GM11168 (cell line): ENCODE data around the gene RSRP1.

Source experiments
- in situ Hi-C: fragments of 300-500 bp; cut with MboI; formaldehyde crosslinking; loops from one replicate; pipeline ENCODE4 v1.12.0; 2022; ENCODE audit warnings: low sequenced_read_pairs; ENCODE audit not compliant: unreplicated experiment

Gene RSRP1

GRCh38 chr1:25232027-25232865, 15.0 kb downstream of the RSRP1 start, which contains the start of gene SYF2:
TSS of gene SYF2 (minus strand) at chr1:25232502. CDS start at chr1:25232467, 35 bp downstream.
- in situ Hi-C loops = loop anchor here (25.0 kb wide), 1 partner anchor 580 kb away; the partner anchor contains the start of genes MTFR1L and SELENON

GRCh38 chr1:25223471-25223870, 23.8 kb downstream of the RSRP1 start:
- in situ Hi-C loops = no loop called here

DNA sequence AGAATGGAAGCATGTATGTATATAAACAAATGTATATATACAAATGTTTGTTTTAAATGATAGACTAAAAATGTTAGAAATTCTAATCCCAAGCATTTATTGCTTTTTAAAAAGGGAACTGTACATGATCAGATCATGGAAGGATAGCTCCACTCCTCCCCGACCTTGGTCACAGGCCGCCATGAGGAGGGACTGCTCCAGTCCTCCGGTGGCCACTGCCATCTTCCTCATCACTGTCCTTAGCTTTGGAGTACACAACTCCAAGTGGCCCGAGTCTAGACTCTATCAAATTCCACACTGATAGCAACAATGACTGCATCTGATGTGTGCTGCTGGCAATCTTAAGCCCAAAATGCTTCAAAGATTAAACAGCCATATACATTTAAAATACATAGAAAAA, 24.6 kb downstream of the RSRP1 start:
- in situ Hi-C loops = no loop called here

DNA sequence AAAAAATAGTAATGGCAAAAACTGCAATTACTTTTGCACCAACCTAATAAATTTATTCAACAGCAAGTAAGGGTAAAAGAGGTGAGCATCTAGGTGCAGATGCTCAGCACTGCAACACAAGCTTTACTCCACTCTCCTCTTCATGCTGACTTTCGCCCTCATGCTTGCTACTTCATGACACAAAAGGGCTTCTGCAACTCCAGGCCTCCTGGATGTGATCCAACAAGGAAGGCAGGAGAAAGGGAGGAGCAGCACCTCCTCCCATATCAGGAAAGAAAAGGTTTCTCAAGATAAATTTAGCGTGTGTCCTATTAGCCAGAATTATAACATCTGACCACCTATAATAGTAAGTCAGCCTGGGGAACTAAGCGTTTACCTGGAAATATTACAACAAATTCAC, 26.6 kb downstream of the RSRP1 start:
- in situ Hi-C loops = no loop called here

DNA sequence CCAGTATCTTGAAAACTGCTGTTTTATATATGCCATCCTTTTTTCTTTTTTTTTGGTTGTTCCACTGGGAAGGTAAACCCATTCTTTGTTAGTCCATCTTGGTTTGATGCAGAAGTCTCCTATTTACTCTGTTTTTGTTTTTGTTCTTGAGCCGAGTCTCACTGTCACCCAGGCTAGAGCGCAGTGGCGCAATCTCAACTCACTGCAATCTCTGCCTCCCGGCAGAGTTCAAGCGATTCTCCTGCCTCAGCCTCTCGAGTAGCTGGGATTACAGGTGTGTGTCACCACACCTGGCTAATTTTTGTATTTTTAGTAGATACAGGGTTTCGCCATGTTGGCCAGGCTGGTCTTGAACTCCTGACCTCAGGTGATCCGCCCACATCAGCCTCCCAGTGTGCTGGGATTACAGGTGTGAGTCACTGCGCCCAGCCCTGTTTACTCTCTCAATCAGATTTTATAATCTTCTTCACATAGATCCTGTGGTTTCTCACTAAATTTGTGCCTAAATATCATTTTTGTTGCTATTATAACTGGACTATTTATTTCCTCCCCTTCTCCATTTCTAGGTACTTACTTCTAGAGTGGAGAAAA, 27.5 kb downstream of the RSRP1 start:
- in situ Hi-C loops = no loop called here

- in situ Hi-C loops = no loop called here
These were observed 29.5 kb downstream of the RSRP1 start for GRCh38 chr1:25217598-25218232.

GRCh38 chr1:25217015-25217414, 30.2 kb downstream of the RSRP1 start:
- in situ Hi-C loops = no loop called here

DNA sequence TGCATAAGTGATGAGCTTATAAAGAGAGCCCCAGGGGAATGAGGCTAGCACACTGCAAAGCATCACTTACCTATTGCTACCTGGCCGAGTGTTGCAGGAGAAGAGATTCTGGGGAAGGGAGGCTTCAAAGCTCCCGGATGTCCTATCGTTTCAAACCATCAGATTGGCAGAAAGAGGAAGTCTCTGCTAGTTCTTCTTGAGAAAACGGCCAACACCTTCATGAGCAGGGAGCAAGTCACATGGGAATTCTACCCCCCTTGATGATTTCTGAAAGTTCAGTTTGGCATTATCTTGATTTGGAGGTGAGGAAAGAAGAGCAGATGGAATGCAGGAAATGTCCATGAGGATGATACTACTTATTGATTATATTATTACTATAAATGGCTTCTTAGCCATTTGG, 31.1 kb downstream of the RSRP1 start:
- in situ Hi-C loops = no loop called here

DNA sequence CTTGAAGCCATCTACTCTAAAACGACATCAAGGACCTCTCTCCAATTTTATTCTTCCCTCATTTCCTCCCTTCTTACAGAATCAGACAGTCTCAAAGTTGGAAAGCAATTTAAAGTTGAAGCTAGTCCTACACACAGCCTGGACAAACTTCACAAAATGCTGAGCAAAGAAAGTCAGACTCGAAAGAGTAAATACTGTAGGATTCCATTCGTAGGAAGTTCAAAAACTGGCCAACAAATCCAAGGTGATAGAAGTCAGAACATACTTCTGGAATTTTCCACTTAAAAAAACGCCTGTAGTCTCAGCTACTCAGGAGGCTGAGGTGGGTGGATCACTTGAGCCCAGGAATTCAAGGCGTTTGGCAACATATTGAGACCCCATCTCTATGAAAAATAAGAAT, 34.5 kb downstream of the RSRP1 start:
- in situ Hi-C loops = no loop called here

DNA sequence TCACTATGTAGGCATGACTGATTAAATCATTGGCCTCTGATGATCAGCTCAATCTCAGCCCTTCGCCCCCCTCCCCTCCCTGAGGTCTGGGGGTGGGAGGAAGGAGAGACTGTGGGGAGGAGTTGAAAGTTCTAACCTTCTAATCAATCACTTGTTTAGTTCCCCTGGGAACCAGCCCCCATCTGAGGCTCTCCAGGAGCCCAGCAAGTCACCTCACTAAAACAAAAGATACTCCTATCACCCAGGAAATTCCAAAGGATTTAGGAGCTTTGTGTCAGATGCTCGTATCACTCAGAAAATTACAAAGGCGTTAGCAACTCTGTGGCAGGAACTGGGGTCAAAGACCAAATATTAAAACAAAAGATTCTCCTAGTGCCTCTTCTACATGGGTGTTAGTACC, 36.5 kb downstream of the RSRP1 start:
- in situ Hi-C loops = no loop called here

- in situ Hi-C loops = no loop called here
These were observed 37.7 kb downstream of the RSRP1 start for GRCh38 chr1:25209516-25209915.

DNA sequence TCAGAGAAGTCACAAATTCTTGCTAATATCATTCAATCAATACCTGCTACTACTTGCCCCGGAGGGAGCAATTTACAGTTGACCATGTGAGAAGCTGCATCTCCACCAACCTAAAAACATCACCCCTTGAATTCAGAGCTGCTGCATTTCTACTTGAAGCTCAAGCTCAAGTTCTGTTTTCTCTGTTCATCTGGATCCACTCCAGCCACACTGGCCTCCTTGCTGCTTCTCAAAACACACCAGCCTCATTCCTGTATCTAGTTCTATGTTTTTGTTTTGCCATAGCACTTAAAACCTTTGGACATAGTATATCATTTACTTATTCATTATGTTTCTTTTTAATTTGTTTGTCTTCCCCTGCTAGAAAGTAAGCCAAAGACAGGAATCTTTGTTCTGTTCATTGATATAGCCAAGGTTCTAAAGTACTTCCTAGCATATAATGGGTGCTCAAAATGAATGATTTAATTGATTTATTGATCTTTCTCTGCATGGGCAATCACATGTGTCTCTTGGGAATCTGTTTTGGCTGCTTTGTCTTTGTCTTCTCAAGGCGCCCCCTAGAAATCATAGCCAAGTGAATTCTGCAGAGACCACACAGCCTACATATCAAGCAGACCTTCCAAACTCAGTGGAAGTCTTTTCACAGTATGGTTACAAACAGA, 38.6 kb downstream of the RSRP1 start:
- in situ Hi-C loops = no loop called here

DNA sequence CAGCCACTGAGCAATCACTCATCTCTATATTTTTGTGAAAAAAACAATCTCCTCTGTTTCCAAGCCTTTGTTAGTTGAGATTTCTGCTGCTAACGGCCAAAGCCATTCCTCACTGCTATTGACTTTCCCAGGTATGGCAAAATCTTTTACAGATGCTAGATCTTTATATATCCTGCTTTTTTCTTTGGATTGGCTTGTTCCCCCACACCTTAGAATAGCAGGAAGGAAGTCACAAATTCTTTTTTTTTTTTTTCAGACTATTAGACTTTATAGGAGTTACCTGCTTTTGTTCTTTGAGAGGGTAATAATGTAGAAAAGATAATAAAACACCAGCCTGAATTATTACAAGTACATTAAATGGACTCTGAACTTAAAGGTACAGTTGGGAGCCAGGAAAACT, 39.2 kb downstream of the RSRP1 start:
- in situ Hi-C loops = no loop called here

DNA sequence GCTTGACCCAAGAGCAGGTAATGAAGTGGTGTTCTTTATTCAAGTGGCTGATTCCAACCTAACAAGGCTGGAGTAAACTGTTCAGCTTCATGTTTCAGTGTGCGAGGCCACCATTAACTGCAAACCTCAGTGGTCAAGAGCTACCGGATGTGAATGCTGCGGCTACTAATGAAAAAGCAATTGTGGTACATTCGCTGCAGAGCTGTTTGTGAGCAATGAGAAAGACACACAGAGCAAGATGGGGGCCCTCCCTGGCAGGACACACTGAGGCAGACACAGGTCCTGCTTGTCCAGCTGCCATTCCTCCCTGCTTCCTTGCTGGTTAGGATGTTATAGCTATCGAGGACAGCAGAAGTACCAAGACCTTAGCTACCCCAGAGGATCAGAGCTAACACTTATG, 41.1 kb downstream of the RSRP1 start:
- in situ Hi-C loops = no loop called here

DNA sequence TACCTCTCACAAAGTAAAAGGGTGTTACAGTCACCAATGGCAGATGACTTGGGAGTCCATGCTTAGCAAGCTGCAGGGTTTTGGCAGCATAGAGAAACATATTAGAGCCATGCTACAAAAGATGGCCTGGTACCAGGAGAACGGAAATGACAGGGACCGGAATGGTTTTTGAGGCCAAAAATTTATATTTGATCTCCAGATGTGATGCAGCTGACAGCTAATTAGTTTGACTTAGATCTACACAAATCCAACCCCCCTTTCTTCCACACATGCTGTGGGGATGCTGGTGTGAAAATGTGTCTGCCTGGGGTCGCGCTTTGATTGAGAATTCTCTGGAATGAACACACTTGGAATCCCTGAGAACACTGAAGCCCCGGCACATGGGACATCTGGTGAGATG, 41.5 kb downstream of the RSRP1 start:
- in situ Hi-C loops = no loop called here

DNA sequence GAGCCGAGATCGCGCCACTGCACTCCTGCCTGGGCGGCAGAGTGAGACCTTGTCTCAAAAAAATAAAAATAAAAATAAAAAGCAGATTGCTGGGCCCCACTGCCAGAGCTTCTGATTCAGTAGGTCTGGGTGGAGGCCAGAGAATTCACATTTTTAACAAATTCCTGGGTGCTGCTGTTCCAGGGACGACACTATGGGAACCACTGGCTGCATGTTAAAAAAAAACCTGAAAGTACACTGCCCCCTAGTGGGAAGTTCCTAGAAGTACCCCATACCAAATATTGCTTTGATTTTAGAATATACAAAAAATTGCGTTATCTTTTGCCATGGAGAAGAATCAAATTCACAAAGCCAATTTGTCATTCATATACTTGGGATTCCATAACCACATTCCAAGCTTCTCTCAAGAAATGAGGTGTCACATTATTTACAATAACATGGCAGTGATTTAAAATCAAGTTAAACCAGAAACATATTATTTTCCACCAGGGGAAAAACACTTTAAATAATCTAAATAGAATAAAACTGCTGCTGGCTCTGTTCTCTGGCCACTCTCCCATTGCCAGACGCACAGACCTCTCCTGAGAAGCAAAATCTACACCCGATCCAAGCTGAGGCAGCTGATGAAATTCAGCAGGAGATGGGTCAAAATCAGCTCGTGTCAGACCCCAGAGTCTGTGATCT, 42.3 kb downstream of the RSRP1 start:
- in situ Hi-C loops = no loop called here

GRCh38 chr1:25201006-25201405, 46.2 kb downstream of the RSRP1 start:
- in situ Hi-C loops = no loop called here

DNA sequence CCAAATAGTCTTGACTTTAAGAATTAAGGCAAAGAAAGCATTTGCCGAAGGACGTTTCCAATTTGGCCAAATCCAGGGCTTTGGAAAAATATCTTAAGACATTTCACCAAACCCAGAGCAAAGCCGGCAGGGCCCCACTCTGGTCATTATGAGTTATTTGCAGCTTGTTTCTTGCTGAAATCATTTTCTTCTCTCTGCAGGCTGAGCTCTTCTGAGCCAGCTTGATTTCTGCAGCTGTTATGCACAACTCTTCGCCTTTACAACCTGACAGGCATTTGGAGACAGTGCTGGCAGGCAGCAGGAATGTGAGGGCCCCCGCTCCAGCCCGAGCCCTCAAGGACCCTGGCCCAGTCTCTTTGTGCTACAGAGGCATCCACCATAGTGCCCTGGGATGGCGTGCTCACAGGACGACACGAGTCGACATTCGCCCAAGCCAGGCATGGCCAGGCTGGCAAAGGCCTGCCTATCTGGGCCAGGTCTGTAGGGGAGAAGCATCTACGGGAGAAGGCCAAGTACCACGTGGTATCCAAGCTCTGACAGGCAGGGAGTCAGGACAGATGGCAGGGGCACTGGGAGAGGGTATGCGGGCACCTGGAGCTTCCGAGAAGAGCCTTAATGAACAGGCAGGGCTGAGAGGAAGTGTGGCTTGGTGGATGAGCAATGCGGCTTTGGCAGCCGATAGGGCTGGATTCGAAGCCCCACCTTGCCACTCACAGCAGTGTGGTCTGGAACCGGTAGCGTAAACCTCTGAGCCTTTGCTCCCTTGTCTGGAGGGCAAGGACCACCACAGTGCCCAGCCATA, 47.2 kb downstream of the RSRP1 start:
- in situ Hi-C loops = loop anchor here (25.0 kb wide), 1 partner anchor 513 kb away; no protein-coding TSS in a partner anchor

DNA sequence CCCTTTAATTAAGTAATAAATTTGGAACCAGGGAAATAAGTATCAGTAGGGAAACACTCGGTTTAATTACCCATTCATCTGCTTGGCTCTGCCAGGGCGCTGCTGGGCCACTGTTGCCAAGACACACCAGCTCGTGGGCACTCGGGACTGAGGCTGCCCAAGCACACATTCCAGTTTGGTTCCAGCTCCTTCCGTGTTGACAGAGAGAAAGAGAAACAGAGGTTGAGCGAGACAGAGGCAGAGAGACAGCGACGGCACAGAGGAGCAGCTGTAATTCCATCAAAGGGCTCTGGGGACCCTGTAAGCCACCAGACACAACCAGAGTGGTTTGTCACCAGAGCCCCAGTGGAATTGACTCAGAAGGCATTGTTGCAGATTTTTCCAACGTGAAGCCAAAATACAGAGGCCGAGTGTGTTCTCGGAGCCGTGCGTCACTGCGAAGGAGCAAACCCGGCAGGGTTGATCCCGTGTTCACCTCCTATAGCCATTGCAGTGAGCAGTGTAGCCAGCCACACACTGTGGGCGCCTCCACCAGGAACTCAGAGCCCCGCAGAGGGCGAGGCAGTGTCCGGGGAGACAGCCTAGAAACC, 48.5 kb downstream of the RSRP1 start:
- in situ Hi-C loops = loop anchor here (25.0 kb wide), 1 partner anchor 511 kb away; no protein-coding TSS in a partner anchor
